GM12865 (cell line): ENCODE results near the gene PHKA2.

Source experiments
- DNase-seq: peaks from one replicate; pipeline ENCODE4 v3.0.0; 2010; ENCODE audit warnings: low read depth
- H3K4me3 ChIP-seq: 2 replicates; pipeline ENCODE4 v1.5.1; 2011; ENCODE audit warnings: mild to moderate bottlenecking, low read depth, low read length, control low read depth
- TF ChIP-seq, protein P1 (sequence below): IDR thresholded peaks from 2 replicates; pipeline ENCODE4 v1.5.1; 2011; ENCODE audit warnings: low read length, control low read depth, low read depth, inconsistent platforms; ENCODE audit not compliant: insufficient read depth; ENCODE audit errors: missing control alignments

Gene PHKA2

DNA sequence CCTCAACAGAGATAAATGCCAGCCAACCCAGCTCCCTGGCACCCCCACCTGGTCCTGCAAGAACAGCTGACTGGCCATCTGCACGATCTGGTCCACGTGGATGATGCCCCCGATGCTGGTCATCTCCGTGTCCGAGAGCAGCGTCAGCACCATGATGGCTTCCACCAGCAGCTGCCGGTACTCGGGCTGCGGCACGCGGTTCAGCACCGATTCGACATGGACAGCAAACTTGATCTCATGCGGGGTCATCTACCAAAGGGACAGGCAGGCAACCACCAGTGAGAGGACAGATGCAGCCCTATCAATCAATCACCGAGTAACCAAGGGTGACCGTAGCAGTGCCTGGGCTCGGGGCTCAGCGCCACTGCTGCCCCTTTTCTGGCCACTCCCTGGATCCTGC is 89.8 kb downstream of the PHKA2 start:
- TF ChIP-seq, protein P1, sequence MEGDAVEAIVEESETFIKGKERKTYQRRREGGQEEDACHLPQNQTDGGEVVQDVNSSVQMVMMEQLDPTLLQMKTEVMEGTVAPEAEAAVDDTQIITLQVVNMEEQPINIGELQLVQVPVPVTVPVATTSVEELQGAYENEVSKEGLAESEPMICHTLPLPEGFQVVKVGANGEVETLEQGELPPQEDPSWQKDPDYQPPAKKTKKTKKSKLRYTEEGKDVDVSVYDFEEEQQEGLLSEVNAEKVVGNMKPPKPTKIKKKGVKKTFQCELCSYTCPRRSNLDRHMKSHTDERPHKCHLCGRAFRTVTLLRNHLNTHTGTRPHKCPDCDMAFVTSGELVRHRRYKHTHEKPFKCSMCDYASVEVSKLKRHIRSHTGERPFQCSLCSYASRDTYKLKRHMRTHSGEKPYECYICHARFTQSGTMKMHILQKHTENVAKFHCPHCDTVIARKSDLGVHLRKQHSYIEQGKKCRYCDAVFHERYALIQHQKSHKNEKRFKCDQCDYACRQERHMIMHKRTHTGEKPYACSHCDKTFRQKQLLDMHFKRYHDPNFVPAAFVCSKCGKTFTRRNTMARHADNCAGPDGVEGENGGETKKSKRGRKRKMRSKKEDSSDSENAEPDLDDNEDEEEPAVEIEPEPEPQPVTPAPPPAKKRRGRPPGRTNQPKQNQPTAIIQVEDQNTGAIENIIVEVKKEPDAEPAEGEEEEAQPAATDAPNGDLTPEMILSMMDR = no peak
- no peak overlapping the region for H3K4me3 ChIP-seq
- DNase-seq = no peak

DNA sequence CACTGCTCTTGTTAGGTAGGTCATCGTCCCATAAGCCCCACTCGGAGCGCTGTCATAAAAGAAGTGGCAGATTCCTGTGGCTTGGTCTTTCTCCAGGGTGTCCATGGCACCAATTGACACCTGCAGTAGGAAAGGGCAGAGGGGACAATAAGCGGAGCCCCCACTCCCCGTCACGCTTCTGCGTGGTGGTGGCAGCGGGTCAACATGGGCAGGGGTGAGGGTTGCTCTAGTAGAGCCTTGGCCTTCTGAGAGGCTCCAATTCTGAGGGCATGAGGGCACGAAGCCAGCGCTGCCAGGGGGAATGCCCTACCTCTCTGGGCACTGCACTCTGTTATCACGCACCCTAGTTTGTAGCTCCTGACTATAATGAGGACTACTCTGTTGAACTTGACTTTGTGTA is 90.4 kb downstream of the PHKA2 start:
- DNase-seq = no peak
- TF ChIP-seq, protein P1 = no peak
- no peak overlapping the region for H3K4me3 ChIP-seq

DNA sequence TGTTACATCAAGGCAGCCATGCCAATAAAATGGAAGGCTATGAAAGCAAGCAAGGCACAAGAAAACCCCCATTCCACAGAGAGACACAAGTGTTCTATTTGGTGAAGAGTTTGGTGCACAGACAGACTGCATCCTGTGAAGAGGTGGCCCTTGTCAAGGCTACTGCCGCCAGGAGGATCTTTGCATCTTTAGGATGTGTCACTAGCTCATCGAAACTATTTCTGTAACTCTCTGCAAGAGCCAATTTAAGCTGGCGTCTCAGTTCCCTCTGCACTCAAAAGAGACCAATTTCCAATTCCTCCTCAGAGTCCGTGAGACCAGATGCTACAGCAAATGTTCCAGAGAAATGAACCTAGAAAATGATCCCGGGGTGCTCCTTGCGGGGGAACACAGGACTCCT is 91.0 kb downstream of the PHKA2 start:
- TF ChIP-seq, protein P1 = no peak
- no peak overlapping the region for H3K4me3 ChIP-seq
- DNase-seq = no peak

DNA sequence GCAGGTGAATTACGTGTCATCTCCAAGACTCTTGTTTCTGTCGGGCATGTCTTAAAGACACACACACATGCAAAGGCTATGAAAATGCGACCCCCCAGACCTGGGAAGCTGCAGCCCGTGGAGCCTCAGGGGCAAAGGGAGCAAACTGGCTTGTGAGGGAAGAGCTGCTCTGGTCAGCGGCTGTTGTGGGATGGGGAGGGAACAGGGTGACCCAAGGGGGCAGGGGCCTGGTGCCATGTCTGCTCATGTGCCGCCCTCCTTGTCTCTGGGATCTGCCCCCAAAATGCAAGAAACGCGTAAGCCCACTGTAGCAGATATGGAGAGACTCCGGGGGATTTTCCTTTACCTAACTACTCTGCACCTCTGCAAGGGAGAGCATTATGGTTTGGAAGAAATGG is 92.4 kb downstream of the PHKA2 start:
- DNase-seq = no peak
- TF ChIP-seq, protein P1 = no peak
- no peak overlapping the region for H3K4me3 ChIP-seq

DNA sequence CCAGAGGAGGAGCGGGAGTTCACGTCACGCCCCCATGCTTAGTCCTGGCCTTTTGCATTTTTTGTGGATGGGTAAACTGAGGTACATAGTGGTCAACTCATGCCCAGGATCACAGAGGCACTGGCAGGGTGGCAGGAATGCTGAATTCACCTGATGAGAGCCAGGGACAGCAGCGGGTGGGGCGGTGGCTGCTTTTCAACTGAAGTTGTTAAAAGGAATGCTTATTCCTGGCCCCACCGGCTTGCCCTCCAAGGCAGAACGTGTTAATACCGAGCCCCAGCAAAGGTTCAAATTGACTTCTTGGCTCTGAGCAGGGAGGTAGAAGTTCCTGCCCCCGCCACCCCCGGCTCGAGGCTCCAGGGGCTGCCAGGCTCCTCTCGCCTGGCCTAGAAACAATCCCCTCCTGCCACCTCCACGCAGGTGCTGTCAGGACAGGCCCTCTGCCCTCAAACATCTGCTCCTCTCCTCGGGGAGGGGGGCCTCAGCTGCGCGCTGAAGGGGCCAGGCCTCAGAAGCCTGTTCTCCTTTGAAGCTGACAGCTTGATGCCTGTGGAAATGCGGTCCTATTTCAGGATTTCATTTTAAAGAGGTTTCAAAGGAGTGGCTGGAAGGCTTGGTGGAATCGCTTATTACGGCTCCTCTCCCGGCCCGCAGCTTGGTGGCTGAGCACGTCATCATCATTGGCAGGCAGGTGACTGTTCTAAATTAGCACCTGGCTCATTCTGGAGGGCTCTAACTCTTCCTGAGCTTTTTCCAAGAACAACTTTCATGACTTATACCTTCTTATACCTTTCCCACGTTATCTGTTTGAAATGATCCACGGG is 93.0 kb downstream of the PHKA2 start:
- TF ChIP-seq, protein P1 = no peak
- DNase-seq = no peak
- H3K4me3 ChIP-seq = no peak overlapping the region

DNA sequence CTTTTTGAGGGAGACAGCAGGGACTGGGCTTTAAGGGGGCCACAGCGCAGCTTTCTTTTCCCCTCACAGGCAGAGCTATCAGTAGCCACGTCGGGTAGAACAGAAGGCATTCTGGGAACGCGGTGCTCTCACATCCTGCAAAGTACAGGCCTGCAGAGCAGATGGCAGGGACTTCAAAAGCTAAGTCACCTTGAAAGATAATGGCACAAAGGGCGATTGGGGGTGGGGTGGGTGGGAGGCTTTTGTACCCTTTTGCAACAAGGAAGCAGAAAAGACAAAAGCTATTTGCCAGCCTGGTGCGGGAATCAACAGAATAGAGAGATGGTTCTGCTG is 93.9 kb downstream of the PHKA2 start:
- TF ChIP-seq, protein P1 = no peak
- no peak overlapping the region for H3K4me3 ChIP-seq
- no peak for DNase-seq
